Cardiac fibroblast (primary cell): ENCODE data around the gene PPP1R12A.

Experiments used
- DNase-seq, 2 donors: peaks; one replicate each; pipeline versions ENCODE4 v3.0.0 to v3.0.0-alpha.2; 2010; ENCODE audit warnings: low read depth in 2 of 2
- H3K4me3 ChIP-seq, 2 donors: replicated peaks in 1 of 2; 1 replicate in 1 of 2; 2 replicates in 1 of 2; pipeline ENCODE4 v1.5.1; 2011; ENCODE audit warnings: low read depth in 2 of 2, low read length in 2 of 2, mild to moderate bottlenecking in 2 of 2, moderate library complexity in 1 of 2
- TF ChIP-seq, protein P1 (sequence below): IDR thresholded peaks from one replicate; pipeline ENCODE4 v1.5.1; 2011; ENCODE audit warnings: low read depth, mild to moderate bottlenecking, low read length, inconsistent platforms

The PPP1R12A gene

DNA sequence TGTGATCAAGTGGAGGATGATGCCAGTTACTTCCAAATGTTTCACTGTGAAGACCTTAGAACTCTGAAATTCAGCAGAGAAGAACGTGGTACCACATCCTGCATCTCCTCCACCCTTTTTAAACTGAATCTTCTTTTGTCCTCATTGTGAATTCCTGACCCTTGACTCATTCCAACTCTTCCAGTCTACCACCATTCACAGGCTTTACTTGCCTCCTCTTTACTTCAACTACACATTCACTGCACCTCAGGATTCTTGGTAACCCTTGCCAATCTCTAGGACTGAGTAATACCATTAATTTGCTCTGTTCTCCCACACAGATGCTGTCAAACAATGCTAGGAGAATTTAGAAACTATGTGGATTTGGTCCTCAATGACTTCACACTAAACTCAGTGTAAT is 37.3 kb downstream of the PPP1R12A start:
- no peak overlapping the region for H3K4me3 ChIP-seq
- peak; percentile 77 to 96 for DNase-seq
- TF ChIP-seq, protein P1, sequence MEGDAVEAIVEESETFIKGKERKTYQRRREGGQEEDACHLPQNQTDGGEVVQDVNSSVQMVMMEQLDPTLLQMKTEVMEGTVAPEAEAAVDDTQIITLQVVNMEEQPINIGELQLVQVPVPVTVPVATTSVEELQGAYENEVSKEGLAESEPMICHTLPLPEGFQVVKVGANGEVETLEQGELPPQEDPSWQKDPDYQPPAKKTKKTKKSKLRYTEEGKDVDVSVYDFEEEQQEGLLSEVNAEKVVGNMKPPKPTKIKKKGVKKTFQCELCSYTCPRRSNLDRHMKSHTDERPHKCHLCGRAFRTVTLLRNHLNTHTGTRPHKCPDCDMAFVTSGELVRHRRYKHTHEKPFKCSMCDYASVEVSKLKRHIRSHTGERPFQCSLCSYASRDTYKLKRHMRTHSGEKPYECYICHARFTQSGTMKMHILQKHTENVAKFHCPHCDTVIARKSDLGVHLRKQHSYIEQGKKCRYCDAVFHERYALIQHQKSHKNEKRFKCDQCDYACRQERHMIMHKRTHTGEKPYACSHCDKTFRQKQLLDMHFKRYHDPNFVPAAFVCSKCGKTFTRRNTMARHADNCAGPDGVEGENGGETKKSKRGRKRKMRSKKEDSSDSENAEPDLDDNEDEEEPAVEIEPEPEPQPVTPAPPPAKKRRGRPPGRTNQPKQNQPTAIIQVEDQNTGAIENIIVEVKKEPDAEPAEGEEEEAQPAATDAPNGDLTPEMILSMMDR = no peak

DNA sequence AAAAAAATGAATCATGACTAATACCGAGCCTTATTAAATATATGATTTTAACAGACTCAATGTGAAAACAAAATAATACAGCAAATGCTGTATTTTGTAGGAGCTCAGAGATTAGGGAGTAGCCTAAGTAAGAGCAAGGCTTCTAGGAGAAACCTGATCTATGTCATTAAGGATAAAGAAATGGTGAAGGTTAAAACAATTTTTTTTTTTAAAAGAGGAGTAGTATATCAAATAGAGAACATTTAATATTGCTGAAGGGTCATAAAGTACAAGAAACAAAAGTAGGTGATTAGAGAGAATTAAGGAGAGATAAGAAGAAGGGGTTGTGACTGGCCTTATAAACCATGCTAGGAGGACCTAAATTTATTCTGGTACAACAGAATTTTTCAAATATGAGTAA is 39.1 kb downstream of the PPP1R12A start:
- DNase-seq = no peak
- H3K4me3 ChIP-seq = no peak overlapping the region
- TF ChIP-seq, protein P1 = no peak

DNA sequence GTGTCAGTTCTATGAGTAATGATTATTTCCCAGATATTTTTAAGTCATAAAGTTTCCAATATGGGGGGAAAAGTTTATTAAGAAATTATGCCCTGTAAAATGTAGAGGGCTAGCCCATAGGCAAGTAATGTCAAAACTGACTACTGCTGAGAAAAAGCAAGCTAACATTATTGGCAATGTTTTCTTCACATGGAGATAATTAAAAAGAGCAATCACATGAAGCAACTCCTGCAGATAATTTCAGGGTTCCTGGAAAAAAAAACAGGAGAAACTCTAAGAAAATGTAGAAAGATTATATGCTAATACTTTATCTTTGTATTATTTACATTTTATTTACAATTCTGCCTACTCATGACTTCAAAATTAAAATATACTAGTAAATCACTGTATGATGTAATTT is 39.8 kb downstream of the PPP1R12A start:
- no peak for DNase-seq

DNA sequence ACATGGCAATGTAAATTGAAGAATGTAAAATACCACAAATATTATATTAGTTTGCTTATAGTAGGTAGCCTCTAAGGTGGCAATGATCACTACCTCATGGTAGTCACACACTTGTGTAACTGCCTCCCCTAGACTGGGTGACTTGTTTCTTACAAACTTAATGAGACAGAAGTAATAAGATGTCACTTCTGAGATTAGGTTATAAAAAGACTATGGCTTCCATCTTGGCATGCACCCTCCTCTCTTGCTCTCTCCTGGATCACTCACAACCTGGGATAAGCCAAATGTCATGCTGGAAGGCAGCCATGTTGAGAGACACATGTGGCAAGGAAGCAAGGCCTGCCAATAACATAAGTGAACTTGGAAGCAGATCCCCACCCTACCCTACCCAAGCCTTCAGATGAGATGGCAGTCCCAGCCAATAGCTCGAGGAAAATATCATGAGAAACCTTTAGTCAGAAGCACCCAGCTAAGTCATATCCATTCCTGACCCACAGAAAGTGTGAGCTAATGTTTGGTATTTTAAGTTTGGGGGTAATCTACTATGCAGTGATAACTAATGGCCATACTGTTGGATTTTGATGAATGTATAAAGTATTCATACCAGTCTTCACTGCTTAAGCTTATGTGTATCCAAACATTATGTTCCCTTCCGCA is 43.3 kb downstream of the PPP1R12A start:
- TF ChIP-seq, protein P1 = no peak
- DNase-seq = peak in 1 of 2 donors; percentile 8
- no peak overlapping the region for H3K4me3 ChIP-seq

More for the DNA sequence above, 39.8 kb downstream of the PPP1R12A start:
- TF ChIP-seq, protein P1 = no peak
- H3K4me3 ChIP-seq = no peak overlapping the region

DNA sequence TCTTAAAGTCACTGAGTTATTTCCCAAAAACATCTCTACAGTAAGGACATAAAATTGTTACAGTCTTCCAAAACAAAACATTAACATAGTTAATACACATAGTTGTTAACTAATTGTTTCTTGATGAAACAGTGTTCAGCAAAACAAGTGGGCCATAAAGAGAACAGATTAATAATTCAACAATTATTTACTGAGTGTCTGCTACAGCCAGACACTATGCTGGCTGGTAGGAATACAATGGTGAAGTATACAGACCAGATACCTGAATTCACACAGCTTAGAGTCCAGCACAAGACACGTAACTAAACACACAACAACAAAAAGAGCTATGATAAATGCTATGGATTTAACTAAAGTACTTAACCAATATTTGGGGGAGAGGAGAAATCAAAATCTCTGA is 47.0 kb downstream of the PPP1R12A start:
- TF ChIP-seq, protein P1 = no peak
- H3K4me3 ChIP-seq = no peak overlapping the region
- DNase-seq = no peak

DNA sequence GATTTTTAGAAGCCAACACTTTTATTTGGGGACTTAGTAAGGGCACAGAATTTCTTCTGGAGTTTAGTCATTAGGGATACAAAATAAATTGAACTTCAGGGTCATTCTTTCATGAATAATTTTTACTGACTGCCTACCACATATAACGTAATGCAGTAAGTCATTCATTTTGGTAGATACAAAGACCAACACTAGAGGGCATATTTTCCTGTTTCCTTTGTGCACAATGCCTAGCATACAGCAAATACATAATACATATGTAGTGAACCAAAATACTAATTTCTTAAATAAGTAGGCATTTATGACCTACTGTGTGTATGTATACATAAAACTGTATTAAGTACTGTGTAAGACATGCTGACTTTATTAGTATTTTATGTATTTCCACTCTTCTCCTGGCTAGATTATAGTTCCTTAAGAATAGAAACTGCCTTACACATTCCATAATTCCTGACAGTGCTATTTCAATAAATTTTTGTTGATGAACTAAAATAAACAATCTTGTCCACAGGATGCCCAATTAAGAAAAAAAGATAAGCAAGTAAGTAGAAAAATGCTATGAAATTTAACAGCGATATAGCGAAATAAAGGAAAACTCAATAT is 47.9 kb downstream of the PPP1R12A start:
- peak; percentile 75 to 76 for DNase-seq
- TF ChIP-seq, protein P1 = peak; percentile 67

More for the DNA sequence above, 47.9 kb downstream of the PPP1R12A start:
- no peak overlapping the region for H3K4me3 ChIP-seq
